CD8-positive, alpha-beta memory T cell (primary cell): ENCODE data around the gene CCM2. TPM values are rescaled to one million over a fixed set of nuclear protein-coding genes. Genes with fewer than 3 reads are reported as not detected.

Source experiments
- CTCF ChIA-PET: fragments of 350-600 bp; sonication (Branson Sonifier 250); formaldehyde crosslinking; loops from one replicate; lab custom pipeline; 2021; ENCODE audit warnings: antibody characterized with exemption; lab: Charles Lee
- POLR2A ChIA-PET: fragments of 350-600 bp; sonication (Branson Sonifier 250); formaldehyde crosslinking; loops from one replicate; lab custom pipeline; 2021; ENCODE audit warnings: antibody characterized with exemption; lab: Charles Lee
- DNase-seq, 5 donors: peaks; one replicate each; pipeline versions ENCODE4 v3.0.0 to v3.0.0-alpha.2; 2020 to 2022; ENCODE audit warnings: mixed read lengths in 1 of 5
- H3K27ac ChIP-seq: one replicate; pipeline ENCODE4 v1.7.0; 2013; ENCODE audit warnings: low read depth, mild to moderate bottlenecking, low read length, moderate library complexity
- H3K27me3 ChIP-seq: 2 replicates; pipeline ENCODE4 v1.7.0; 2013; ENCODE audit warnings: low read length, mild to moderate bottlenecking; ENCODE audit not compliant: insufficient read depth, poor library complexity, severe bottlenecking
- H3K36me3 ChIP-seq: 2 replicates; pipeline ENCODE4 v1.7.0; 2013; ENCODE audit warnings: mild to moderate bottlenecking, low read length, moderate library complexity; ENCODE audit not compliant: insufficient read depth
- H3K4me1 ChIP-seq: 2 replicates; pipeline ENCODE4 v1.7.0; 2013; ENCODE audit warnings: mild to moderate bottlenecking, low read length, moderate library complexity; ENCODE audit not compliant: insufficient read depth
- H3K4me3 ChIP-seq: 2 replicates; pipeline ENCODE4 v1.7.0; 2013; ENCODE audit warnings: mild to moderate bottlenecking, low read length
- H3K9me3 ChIP-seq: 2 replicates; pipeline ENCODE4 v1.7.0; 2013; ENCODE audit warnings: mild to moderate bottlenecking, low read length
- H3K27ac Mint-ChIP-seq, 8 donors: one replicate each; pipeline ENCODE4 v1.8.0; 2020 to 2021; ENCODE audit warnings: mixed read lengths in 8 of 8, mild to moderate bottlenecking in 6 of 8, inconsistent platforms in 3 of 8, moderate library complexity in 3 of 8
- H3K27me3 Mint-ChIP-seq, 2 donors: one replicate each; pipeline ENCODE4 v1.8.0; 2020 to 2021; ENCODE audit warnings: mixed read lengths in 2 of 2, mild to moderate bottlenecking in 1 of 2, moderate library complexity in 1 of 2
- H3K36me3 Mint-ChIP-seq, 3 donors: one replicate each; pipeline ENCODE4 v1.8.0; 2020 to 2021; ENCODE audit warnings: mixed read lengths in 3 of 3, inconsistent platforms in 1 of 3, mild to moderate bottlenecking in 1 of 3
- H3K4me1 Mint-ChIP-seq, 3 donors: one replicate each; pipeline ENCODE4 v1.8.0; 2020 to 2021; ENCODE audit warnings: mixed read lengths in 3 of 3, inconsistent platforms in 1 of 3, mild to moderate bottlenecking in 1 of 3
- H3K4me3 Mint-ChIP-seq, 7 donors: one replicate each; pipeline ENCODE4 v1.8.0; 2020 to 2021; ENCODE audit warnings: mixed read lengths in 7 of 7, mild to moderate bottlenecking in 6 of 7, moderate library complexity in 4 of 7, inconsistent platforms in 2 of 7
- H3K9me3 Mint-ChIP-seq, 5 donors: one replicate each; pipeline ENCODE4 v1.8.0; 2020 to 2022; ENCODE audit warnings: mixed read lengths in 5 of 5, mild to moderate bottlenecking in 3 of 5, moderate library complexity in 2 of 5, inconsistent platforms in 1 of 5
- polyA plus RNA-seq: library from polyadenylated mRNA; unstranded; fragments of 300-500 nt; fragmentation: Illumina TruSeq; gene quantifications from one replicate; pipeline ENCODE4 v1.2.3, GENCODE V29; 2021
- total RNA-seq, 2 experiments: library from RNA; stranded (reverse); gene quantifications; one replicate each; pipeline ENCODE4 v1.2.3, GENCODE V29; 2021

The CCM2 gene
- total and polyA plus RNA-seq, 3 experiments from 2014 or later = 70.6 to 81.1 (median 74.8) TPM

GRCh38 chr7:45087301-45088145, 87.5 kb downstream of the CCM2 start:
- no peaks in the 10 kb centered on the region for H3K36me3 Mint-ChIP-seq
- H3K36me3 ChIP-seq = no peaks in the 10 kb centered on the region
- CTCF ChIA-PET = interaction anchor here (1.6 kb wide), 1 partner anchor 49 kb away, joined by 5 read pairs; no protein-coding TSS in a partner anchor
- no peak overlapping the region for H3K27ac ChIP-seq
- H3K4me1 ChIP-seq = peaks cover 7% of the 10 kb centered on the region
- H3K27me3 Mint-ChIP-seq = peaks cover 7 to 10% of the 10 kb centered on the region in 2 donors
- DNase-seq = no peak
- peak overlapping the region in 4 of 8 donors; percentile 10 to 84 (median 40) for H3K27ac Mint-ChIP-seq
- peak overlapping the region in 6 of 7 donors; percentile 41 to 87 (median 58) for H3K4me3 Mint-ChIP-seq
- H3K4me3 ChIP-seq = no peak overlapping the region
- H3K9me3 ChIP-seq = no peaks in the 10 kb centered on the region
- POLR2A ChIA-PET = no interaction called here
- peaks cover 0 to under 1% (median 0%) of the 10 kb centered on the region in 5 donors for H3K9me3 Mint-ChIP-seq
- peaks cover 8% of the 10 kb centered on the region for H3K27me3 ChIP-seq
- H3K4me1 Mint-ChIP-seq = peaks cover 6 to 16% (median 8%) of the 10 kb centered on the region in 3 donors

GRCh38 chr7:45088146-45088701, 88.2 kb downstream of the CCM2 start:
- Histone ChIP-seq H3K36me3 (no peaks in the 10 kb centered on the region), H3K4me3 (no peak overlapping the region), H3K4me1 (peaks cover 7% of the 10 kb centered on the region), H3K27ac (no peak overlapping the region), H3K27me3 (peaks cover 8% of the 10 kb centered on the region), H3K9me3 (no peaks in the 10 kb centered on the region)
- H3K27ac Mint-ChIP-seq = peak overlapping the region in 3 of 8 donors; percentile 17 to 60 (median 19)
- DNase-seq = no peak
- no peaks in the 10 kb centered on the region for H3K36me3 Mint-ChIP-seq
- POLR2A ChIA-PET = no interaction called here
- peaks cover 9 to 10% of the 10 kb centered on the region in 2 donors for H3K27me3 Mint-ChIP-seq
- peaks cover 6 to 16% (median 8%) of the 10 kb centered on the region in 3 donors for H3K4me1 Mint-ChIP-seq
- H3K4me3 Mint-ChIP-seq = peak overlapping the region in 5 of 7 donors; percentile 47 to 78 (median 62)
- H3K9me3 Mint-ChIP-seq = peaks cover 0 to 5% (median 0%) of the 10 kb centered on the region in 5 donors
- CTCF ChIA-PET = interaction anchor here (1.6 kb wide), 1 partner anchor 48 kb away, joined by 5 read pairs; no protein-coding TSS in a partner anchor

GRCh38 chr7:45088821-45089340, 88.9 kb downstream of the CCM2 start, which contains the start of gene NACAD:
NACAD (minus strand) TSS chr7:45088969; CDS start chr7:45088894, 75 bp downstream.
- Histone ChIP-seq H3K9me3 (no peaks in the 10 kb centered on the region), H3K36me3 (no peaks in the 10 kb centered on the region), H3K27me3 (peaks cover 8% of the 10 kb centered on the region), H3K27ac (no peak within 1 kb of the TSS), H3K4me1 (peaks cover 7% of the 10 kb centered on the region), H3K4me3 (peak within 1 kb of the TSS; percentile 51)
- H3K36me3 Mint-ChIP-seq = peaks cover 0 to 4% (median 0%) of the 10 kb centered on the region in 3 donors
- H3K27me3 Mint-ChIP-seq = peaks cover 9 to 10% of the 10 kb centered on the region in 2 donors
- peak in 4 of 5 donors; percentile 20 to 66 (median 27) for DNase-seq
- H3K4me3 Mint-ChIP-seq = peak within 1 kb of the TSS; percentile 75 to 89 (median 77)
- H3K9me3 Mint-ChIP-seq = peaks cover 0 to 7% (median 3%) of the 10 kb centered on the region in 5 donors
- CTCF ChIA-PET = no interaction called here
- peak within 1 kb of the TSS in 7 of 8 donors; percentile 37 to 92 (median 75) for H3K27ac Mint-ChIP-seq
- peaks cover 6 to 16% (median 8%) of the 10 kb centered on the region in 3 donors for H3K4me1 Mint-ChIP-seq
- POLR2A ChIA-PET = no interaction called here

- Histone ChIP-seq H3K27ac (no peak overlapping the region), H3K27me3 (peaks cover 8% of the 10 kb centered on the region), H3K9me3 (no peaks in the 10 kb centered on the region), H3K4me1 (peaks cover 7% of the 10 kb centered on the region), H3K4me3 (peak overlapping the region; percentile 51), H3K36me3 (no peaks in the 10 kb centered on the region)
- Mint-ChIP-seq H3K27ac (peak overlapping the region in 7 of 8 donors; percentile 37 to 92 (median 75)), H3K9me3 (peaks cover 0 to 7% (median 3%) of the 10 kb centered on the region in 5 donors), H3K36me3 (peaks cover 0 to 4% (median 0%) of the 10 kb centered on the region in 3 donors), H3K4me1 (peaks cover 6 to 16% (median 7%) of the 10 kb centered on the region in 3 donors), H3K4me3 (peak overlapping the region; percentile 75 to 89 (median 77)), H3K27me3 (peaks cover 9 to 10% of the 10 kb centered on the region in 2 donors)
- peak; percentile 29 to 84 (median 59) for DNase-seq
- ChIA-PET CTCF (no interaction called here), POLR2A (interaction anchor here (1.0 kb wide), 1 partner anchor 21 kb away, joined by 5 read pairs; the partner anchor contains the start of gene TBRG4)
Measured at GRCh38 chr7:45089341-45089891, 89.4 kb downstream of the CCM2 start.

- Mint-ChIP-seq H3K27me3 (peaks cover 9 to 10% of the 10 kb centered on the region in 2 donors), H3K36me3 (peaks cover 0 to 4% (median 0%) of the 10 kb centered on the region in 3 donors), H3K9me3 (peaks cover 0 to 7% (median 3%) of the 10 kb centered on the region in 5 donors), H3K27ac (no peak overlapping the region), H3K4me1 (peaks cover 6 to 16% (median 7%) of the 10 kb centered on the region in 3 donors), H3K4me3 (no peak overlapping the region)
- Histone ChIP-seq H3K9me3 (no peaks in the 10 kb centered on the region), H3K27me3 (peaks cover 8% of the 10 kb centered on the region), H3K4me1 (peaks cover 7% of the 10 kb centered on the region), H3K36me3 (no peaks in the 10 kb centered on the region), H3K27ac (no peak overlapping the region), H3K4me3 (no peak overlapping the region)
- CTCF ChIA-PET = no interaction called here
- POLR2A ChIA-PET = interaction anchor here (0.5 kb wide), 2 partner anchors 206 to 403 kb away, joined by 3 read pairs; no protein-coding TSS in a partner anchor
- DNase-seq = peak in 1 of 5 donors; percentile 7
Measured at GRCh38 chr7:45092100-45092930, 92.3 kb downstream of the CCM2 start.

- Histone ChIP-seq H3K4me1 (peaks cover 7% of the 10 kb centered on the region), H3K27ac (no peak overlapping the region), H3K27me3 (peaks cover 8% of the 10 kb centered on the region), H3K36me3 (no peaks in the 10 kb centered on the region), H3K9me3 (no peaks in the 10 kb centered on the region), H3K4me3 (no peak overlapping the region)
- POLR2A ChIA-PET = interaction anchor here (0.5 kb wide), 1 partner anchor 404 kb away, joined by 3 read pairs; no protein-coding TSS in a partner anchor
- H3K9me3 Mint-ChIP-seq = peaks cover 0 to 7% (median 3%) of the 10 kb centered on the region in 5 donors
- CTCF ChIA-PET = no interaction called here
- H3K36me3 Mint-ChIP-seq = peaks cover 0 to 4% (median 1%) of the 10 kb centered on the region in 3 donors
- H3K27me3 Mint-ChIP-seq = peaks cover 9 to 10% of the 10 kb centered on the region in 2 donors
- H3K27ac Mint-ChIP-seq = no peak overlapping the region
- no peak for DNase-seq
- peaks cover 6 to 16% (median 7%) of the 10 kb centered on the region in 3 donors for H3K4me1 Mint-ChIP-seq
- H3K4me3 Mint-ChIP-seq = peak overlapping the region in 1 of 7 donors; percentile 75
Measured at GRCh38 chr7:45092931-45093235, 92.9 kb downstream of the CCM2 start.
